ENCODE measurements around the gene FEN1. TPM values are rescaled to one million over a fixed set of nuclear protein-coding genes. Genes with fewer than 3 reads are reported as not detected.

FEN1 gene
- total and polyA plus RNA-seq, 4 donors, result 4.5 to 46.5 (median 9.5) TPM

- no peak overlapping the region for H3K9ac ChIP-seq (ENCODE audit: low read depth in 1 of 2, low read length in 2 of 2)
- no peak for DNase-seq (ENCODE audit: low spot score)
- no peaks in the 10 kb centered on the region for H3K36me3 ChIP-seq (ENCODE audit: control insufficient read depth in 4 of 4, insufficient read depth in 3 of 4, low read depth in 1 of 4, low read length in 3 of 4)
- 91% methylated on average over 42 of the region's 42 CpGs for WGBS
- TF ChIP-seq NR2F2 (IDR thresholded peaks at IDR 0.05), result no peak
- no peak for TF ChIP-seq GABPA (IDR thresholded peaks at IDR 0.05 in 1 of 2, conservative IDR thresholded peaks at IDR 0.05 in 1 of 2)
- TF ChIP-seq RAD21 (IDR thresholded peaks at IDR 0.05), result no peak
- TF ChIP-seq, protein P1, sequence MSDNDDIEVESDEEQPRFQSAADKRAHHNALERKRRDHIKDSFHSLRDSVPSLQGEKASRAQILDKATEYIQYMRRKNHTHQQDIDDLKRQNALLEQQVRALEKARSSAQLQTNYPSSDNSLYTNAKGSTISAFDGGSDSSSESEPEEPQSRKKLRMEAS (IDR thresholded peaks at IDR 0.05), result no peak
- no peak for TF ChIP-seq CTCF (IDR thresholded peaks at IDR 0.05; ENCODE audit: low read depth, low read length, missing input control)
- TF ChIP-seq SP1 (IDR thresholded peaks at IDR 0.05), result no peak
- no peak for TF ChIP-seq RXRA (IDR thresholded peaks at IDR 0.05)
- H3K9me3 ChIP-seq (ENCODE audit: control insufficient read depth in 4 of 4, low read length in 3 of 4), result no peaks in the 10 kb centered on the region
- no peaks in the 10 kb centered on the region for H3K27me3 ChIP-seq (ENCODE audit: control insufficient read depth in 4 of 4, insufficient read depth in 4 of 4, low read length in 3 of 4)
- peaks cover 0 to 8% (median 5%) of the 10 kb centered on the region in 4 donors for H3K4me1 ChIP-seq (ENCODE audit: control insufficient read depth in 4 of 4, insufficient read depth in 4 of 4, low read length in 3 of 4)
- no peak overlapping the region for H3K4me3 ChIP-seq (ENCODE audit: low read depth in 1 of 3, low read length in 3 of 3)
- H3K27ac ChIP-seq (ENCODE audit: low read depth in 1 of 2, low read length in 2 of 2), result no peak overlapping the region
Observed at GRCh38 chr11:61743486-61744095, 49.1 kb upstream of the FEN1 start.

- WGBS, result 89% methylated on average over 20 of the region's 20 CpGs
- TF ChIP-seq FOXA2 (IDR thresholded peaks at IDR 0.05) (no peak), HNF4A (conservative IDR thresholded peaks at IDR 0.05) (no peak), YY1 (IDR thresholded peaks at IDR 0.05) (no peak), CTCF (IDR thresholded peaks at IDR 0.05; ENCODE audit: low read depth, low read length, missing input control) (no peak), TAF1 (conservative IDR thresholded peaks at IDR 0.05) (no peak)
- TF ChIP-seq, protein P2, sequence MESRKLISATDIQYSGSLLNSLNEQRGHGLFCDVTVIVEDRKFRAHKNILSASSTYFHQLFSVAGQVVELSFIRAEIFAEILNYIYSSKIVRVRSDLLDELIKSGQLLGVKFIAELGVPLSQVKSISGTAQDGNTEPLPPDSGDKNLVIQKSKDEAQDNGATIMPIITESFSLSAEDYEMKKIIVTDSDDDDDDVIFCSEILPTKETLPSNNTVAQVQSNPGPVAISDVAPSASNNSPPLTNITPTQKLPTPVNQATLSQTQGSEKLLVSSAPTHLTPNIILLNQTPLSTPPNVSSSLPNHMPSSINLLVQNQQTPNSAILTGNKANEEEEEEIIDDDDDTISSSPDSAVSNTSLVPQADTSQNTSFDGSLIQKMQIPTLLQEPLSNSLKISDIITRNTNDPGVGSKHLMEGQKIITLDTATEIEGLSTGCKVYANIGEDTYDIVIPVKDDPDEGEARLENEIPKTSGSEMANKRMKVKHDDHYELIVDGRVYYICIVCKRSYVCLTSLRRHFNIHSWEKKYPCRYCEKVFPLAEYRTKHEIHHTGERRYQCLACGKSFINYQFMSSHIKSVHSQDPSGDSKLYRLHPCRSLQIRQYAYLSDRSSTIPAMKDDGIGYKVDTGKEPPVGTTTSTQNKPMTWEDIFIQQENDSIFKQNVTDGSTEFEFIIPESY (IDR thresholded peaks at IDR 0.05), result no peak
Observed at GRCh38 chr11:61744181-61744580, 48.5 kb upstream of the FEN1 start.

More at GRCh38 chr11:61744181-61744580, 48.5 kb upstream of the FEN1 start:
- Histone ChIP-seq H3K27me3 (ENCODE audit: control insufficient read depth in 4 of 4, insufficient read depth in 4 of 4, low read length in 3 of 4) (no peaks in the 10 kb centered on the region), H3K27ac (ENCODE audit: low read depth in 1 of 2, low read length in 2 of 2) (no peak overlapping the region), H3K4me1 (ENCODE audit: control insufficient read depth in 4 of 4, insufficient read depth in 4 of 4, low read length in 3 of 4) (peaks cover 0 to 8% (median 5%) of the 10 kb centered on the region in 4 donors), H3K9ac (ENCODE audit: low read depth in 1 of 2, low read length in 2 of 2) (no peak overlapping the region), H3K36me3 (ENCODE audit: control insufficient read depth in 4 of 4, insufficient read depth in 3 of 4, low read depth in 1 of 4, low read length in 3 of 4) (no peaks in the 10 kb centered on the region), H3K4me3 (ENCODE audit: low read depth in 1 of 3, low read length in 3 of 3) (no peak overlapping the region), H3K9me3 (ENCODE audit: control insufficient read depth in 4 of 4, low read length in 3 of 4) (no peaks in the 10 kb centered on the region)
- no peak for DNase-seq (ENCODE audit: low spot score)

Measured in liver (tissue), 9 donors.